Stimulated activated CD4-positive, alpha-beta T cell treated with anti-CD3 and anti-CD28 coated beads, Interleukin-2, amount 100 ng/mL, for 4 hours (primary cell): Measurements from ENCODE around the gene LIPI.
"Not testable (repeated sequence)": the region's sequence is repeated elsewhere in the genome, so short reads cannot be mapped to it uniquely, and the experiment has no call there.

ENCODE experiments used
- DNase-seq: peaks from one replicate; pipeline ENCODE4 v3.0.0-alpha.2; 2020; ENCODE audit warnings: low read depth

Gene LIPI

GRCh38 chr21:14073615-14074014 lies 137.1 kb downstream of the LIPI start:
- no peak for DNase-seq

GRCh38 chr21:14072761-14073535 lies 137.8 kb downstream of the LIPI start:
- no peak for DNase-seq

GRCh38 chr21:14071902-14072734 lies 138.6 kb downstream of the LIPI start:
- no peak for DNase-seq

DNA sequence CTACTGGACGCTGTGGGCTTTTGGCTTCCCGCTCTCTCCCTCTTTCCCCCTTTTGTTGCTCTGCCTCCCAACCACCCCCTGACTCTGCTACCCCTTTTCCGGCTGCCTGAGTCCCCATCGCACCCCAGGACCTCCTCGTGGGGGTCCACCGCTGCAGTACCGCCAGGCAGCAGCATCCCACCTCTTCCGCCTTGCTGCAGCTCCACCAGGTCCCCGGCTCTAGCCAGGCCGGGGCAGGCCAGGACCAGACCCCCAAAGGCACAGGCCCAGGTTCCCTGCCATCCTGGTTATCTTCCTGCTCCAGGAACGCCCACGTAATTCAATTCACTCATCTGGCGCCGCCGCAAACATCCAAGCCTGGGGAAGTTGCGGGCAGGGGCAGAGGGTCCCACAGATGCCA lies 139.8 kb downstream of the LIPI start:
- DNase-seq = no peak

- no peak for DNase-seq
Observed at GRCh38 chr21:14070049-14070893, 140.5 kb downstream of the LIPI start.

DNA sequence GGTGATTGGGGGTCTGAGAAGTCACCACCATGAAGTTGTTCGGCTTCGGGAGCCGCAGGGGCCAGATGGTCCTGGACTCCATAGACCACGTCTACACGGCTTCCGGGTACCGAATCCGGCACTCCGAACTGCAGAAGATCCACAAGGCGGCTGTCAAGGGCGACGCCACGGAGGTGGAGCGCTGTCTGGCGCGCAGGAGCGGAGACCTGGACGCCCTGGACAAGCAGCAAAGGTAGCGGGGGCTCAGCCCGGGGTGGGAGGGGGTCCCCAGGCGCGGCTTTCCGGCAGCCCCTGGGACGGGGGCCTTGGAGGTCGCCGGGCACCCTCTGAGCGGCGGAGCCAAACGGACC lies 146.5 kb downstream of the LIPI start:
- DNase-seq = no peak

DNA sequence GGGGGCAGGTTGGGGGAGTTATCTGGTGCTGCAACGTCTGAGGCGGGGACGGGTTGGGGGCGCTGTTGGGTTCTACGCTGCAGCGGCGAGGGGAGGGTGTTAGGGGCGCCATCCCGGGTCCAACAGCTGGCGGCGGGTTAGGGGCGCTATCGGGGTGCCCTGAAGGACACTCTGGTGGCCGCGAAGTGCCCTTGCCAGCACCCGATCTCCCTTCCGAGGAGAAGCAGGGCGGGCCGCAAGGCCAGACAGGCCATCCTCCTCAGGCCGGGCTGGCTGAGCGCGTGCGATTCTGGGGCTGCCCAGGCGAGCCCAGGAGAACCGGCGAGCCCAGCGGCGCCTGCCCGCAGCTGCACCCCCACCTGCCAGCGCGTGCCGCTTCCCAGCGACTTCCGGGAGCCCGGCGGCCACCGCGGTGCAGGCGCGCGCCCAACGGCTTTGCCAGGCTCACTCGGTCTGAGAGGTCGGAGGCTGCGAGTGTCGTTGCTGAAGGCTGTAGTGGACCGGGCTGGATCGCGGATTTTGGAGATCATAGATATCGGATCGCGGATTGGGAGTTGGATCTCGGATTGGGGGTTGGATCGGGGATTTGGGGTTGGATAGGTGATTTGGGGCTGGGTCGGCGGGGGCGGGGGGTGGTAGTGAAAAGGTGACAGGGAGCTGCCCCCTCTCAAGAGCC lies 147.0 kb downstream of the LIPI start:
- not testable (repeated sequence) for DNase-seq

DNA sequence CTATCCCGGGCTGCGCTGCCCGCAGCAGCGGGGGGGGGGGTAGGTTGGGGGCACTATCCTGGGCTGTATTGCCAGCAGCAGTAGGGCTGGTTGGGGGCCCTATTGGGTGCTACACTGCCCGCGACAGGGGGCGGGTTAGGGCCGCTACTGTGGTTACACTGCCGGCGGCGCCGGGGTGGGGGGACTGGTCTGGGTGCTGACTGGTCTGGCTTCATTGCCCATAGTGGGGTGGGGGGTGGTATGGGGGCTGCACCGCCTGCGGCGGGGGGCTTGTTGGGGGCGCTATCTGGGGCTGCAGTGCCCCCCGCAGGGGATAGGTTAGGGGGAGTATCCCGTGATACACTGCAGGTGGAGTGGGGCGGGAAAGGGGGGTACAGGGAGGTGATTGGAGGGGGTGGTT lies 148.1 kb downstream of the LIPI start:
- DNase-seq = not testable (repeated sequence)

- DNase-seq = not testable (repeated sequence)
Observed at GRCh38 chr21:14061820-14062219, 148.9 kb downstream of the LIPI start.

- DNase-seq = not testable (repeated sequence)
Observed at GRCh38 chr21:14058995-14059627, 151.6 kb downstream of the LIPI start.
